HG03196 (cell line): ENCODE data around the gene SNRPE.

ENCODE experiments used
- ATAC-seq: cut with Tn5 transposase; IDR thresholded peaks from one replicate; pipeline ENCODE4 v1.9.1; 2021; ENCODE audit not compliant: unreplicated experiment

SNRPE gene

DNA sequence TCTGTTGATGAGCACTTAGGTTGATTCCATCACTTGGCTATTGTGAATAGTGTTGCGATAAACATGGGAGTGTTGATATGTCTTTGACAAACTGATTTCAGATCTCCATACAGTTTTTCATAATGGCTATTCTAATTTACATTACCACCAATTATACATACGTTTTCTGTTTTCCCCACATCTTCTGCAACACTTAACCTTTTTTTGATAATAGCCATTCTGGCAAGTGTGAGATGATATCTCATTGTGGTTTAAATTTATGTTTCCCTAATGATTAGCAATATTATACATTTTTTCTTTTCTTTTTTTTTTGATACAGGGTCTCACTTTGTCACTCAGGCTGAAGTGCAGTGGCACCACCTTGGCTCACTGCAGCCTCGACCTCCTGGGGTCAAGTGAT lies 17.0 kb downstream of the SNRPE start:
- no peak for ATAC-seq

DNA sequence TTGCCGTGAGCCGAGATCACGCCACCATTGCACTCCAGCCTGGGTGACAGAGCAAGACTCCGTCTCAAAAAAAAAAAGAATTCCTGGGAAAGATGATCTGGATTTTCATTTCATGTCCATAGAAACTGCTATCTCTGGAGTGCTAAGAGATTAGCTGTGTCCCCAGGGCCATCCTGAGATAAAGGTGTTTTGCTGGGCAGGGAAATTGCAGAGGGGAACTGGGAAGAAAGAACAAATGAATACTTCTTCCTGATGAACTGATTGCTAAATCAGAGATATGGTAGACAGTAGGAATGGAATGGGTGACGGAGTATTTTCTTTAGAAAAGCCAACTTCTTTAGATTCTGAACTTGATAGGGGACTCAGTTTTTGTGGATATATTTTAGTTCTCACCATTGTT lies 19.2 kb downstream of the SNRPE start:
- ATAC-seq = no peak

DNA sequence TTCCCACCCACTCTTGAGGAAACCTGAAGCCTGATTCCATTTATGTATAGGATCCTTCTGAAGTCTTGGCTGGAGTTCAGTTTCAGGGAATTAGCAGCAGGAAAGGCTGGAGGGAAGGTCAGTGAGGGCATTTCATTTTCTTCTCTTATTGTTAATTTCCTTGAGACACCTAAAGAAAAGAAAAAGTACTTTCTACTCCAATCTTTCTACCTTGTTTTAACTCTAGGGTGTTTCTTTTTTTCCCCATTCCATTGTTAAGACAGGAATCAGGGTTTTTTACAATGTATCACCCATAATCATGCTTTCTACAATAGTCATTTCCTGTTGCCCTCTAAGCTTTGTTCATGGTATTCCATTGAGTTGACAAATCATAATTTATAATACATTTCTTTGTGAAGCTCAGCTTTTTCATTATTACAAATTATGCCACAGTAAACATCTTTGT lies 27.4 kb downstream of the SNRPE start:
- ATAC-seq = no peak

DNA sequence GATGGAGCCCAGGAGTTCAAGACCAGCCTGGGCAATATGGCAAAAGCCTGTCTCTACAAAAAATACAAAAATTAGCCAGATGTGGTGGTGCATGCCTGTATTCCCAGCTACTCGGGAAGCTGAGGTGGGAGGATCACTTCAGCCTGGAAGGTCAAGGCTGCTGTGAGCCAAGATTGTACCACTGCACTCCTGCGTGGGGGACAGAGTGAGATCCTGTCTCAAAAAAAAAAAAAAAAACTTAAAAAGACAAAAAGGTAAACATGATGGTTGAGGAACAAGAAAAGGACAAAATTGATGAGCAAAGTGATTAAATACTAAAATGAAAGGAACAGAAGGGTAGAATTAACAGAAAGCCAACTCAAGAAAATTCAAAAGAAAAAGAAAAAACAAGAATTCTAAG lies 30.6 kb downstream of the SNRPE start:
- no peak for ATAC-seq

DNA sequence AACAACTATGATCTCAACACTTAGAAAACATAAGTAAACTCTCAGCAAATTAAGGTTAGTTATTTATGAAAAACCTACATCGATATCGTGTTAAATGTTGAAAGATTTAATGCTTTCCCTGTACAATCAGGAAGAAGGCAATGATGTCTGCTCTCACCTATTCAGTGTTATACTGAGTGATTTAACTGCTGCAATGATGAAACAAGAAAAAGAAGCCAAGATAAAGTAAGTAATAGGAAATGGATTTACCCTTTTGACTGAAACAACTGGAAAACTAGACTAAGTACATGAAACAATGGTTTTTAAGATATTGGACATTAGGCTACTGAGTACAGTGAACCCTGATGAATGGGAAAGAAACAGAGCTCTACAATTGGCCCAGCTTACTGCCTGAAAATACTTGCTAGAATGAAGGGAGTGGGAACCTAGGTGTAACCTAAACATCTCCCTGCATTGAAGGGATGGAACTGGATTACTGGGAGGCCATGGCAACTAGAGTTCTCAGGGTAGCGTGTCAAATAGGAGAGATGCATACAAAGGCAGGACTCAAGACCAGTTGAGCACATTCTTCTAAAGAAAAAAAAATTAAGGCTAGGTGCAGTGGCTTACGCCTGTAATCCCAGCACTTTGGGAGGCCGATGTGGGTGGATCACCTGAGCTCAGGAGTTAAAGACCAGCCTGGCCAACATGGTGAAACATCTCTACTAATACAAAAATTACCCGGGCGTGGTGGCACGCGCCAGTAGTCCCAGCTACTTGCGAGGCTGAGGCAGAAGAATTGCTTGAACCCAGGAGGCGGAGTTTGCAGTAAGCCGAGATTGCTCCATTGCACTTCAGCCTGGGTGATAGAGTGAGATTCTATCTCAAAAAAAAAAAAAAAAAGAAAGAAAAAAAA lies 37.3 kb downstream of the SNRPE start:
- ATAC-seq = no peak

DNA sequence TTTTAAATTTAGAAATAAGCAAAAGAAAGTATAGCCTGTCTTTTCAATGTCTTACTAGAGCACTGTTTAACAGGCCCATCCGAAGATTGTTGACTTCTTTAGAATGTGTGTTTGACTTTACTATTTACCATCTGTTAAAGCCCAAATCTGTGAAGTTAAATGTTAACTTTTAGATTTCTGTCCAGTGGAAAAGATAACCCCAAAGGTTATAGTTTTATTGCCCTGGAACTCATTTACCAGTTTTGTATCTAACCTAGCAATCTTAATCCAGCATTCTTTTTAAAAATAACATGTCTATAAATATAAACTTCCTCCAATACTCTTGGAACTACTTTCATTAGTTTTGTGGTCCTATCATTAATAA lies 37.9 kb downstream of the SNRPE start:
- ATAC-seq = no peak

DNA sequence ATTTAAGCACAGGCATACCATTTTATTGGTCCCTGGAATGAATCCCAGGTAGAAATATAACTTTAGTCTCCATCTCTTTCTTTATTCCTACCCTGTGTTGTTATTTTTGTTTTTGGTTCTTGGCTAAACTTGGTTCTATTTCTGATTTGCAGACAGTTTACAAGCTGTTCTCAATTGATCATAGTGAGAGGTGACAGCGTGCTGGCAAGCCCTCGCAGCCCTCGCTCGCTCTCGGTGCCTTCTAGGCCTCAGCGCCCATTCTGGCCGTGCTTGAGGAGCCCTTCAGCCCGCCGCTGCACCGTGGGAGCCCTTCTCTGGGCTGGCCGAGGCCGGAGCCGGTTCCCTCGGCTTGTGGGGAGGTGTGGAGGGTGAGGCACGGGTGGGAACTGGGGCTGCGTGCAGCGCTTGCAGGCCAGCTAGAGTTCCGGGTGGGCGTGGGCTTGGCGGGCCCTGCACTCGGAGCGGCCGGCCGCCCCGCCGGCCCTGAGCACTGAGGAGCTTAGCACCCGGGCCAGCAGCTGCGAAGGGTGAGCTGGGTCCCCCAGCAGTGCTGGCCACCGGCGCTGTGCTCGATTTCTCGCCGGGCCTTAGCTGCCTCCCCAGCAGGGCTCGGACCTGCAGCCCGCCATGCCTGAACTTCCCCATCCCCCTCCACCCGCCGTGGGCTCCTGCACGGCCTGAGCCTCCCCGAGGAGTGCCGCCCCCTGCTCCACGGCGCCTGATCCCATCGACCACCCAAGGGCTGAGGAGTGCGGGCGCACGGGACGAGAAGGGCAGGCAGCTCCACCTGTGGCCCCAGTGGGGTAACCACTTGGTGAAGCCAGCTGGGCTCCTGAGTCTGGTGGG lies 38.7 kb downstream of the SNRPE start:
- no peak for ATAC-seq

DNA sequence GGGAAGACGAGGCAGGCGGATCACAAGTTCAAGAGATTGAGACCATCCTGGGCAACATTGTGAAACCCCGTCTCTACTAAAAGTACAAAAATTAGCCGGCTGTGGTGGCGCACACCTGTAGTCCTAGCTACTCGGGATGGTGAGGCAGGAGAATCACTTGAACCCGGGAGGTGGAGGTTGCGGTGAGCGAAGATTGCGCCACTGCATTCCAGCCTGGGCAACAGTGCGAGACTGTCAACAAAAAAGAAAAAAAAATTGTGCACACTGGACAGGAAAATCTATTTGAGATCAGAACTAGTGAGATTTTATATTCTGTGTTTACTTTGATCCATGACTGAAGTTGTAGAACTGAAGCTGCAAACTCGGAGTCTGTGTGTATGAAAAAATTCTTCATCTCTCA lies 40.2 kb downstream of the SNRPE start:
- no peak for ATAC-seq

DNA sequence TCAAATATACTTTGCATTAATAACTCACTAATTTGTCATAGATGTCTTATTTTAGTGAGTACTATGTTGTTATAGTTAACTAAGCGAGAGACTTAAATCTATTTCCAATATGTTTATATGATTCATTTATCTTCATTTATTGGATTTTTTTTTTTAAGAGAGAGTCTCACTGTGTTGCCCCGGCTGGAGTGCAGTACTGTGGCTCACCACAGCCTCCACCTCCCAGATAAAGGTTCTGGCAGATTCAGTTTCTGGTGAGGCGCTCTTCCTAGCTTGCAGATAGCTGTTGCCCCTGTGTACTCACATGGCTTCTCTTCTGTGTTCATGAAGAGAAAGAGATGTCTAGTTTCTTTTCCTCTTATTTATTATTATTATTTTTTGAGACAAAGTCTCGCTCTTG lies 43.9 kb downstream of the SNRPE start:
- ATAC-seq = no peak

DNA sequence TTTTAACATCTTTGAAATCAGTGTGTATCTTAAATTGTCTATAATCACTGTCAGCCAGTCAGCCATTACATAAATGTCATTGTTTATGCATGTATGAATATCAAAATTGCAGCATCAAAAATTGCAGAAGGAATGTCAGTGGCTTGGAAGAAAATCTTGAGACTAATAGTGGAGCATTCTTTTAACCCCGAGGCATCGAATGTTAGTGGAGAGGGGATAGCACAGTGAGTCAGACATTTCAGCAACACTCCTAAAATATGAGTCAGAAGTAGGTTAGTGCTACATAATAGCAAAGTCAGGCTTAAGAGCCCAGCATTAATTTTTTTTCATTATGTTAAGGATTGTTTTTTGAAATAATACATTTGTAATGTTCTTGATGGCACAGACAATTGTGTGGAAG lies 45.5 kb downstream of the SNRPE start:
- ATAC-seq = no peak

DNA sequence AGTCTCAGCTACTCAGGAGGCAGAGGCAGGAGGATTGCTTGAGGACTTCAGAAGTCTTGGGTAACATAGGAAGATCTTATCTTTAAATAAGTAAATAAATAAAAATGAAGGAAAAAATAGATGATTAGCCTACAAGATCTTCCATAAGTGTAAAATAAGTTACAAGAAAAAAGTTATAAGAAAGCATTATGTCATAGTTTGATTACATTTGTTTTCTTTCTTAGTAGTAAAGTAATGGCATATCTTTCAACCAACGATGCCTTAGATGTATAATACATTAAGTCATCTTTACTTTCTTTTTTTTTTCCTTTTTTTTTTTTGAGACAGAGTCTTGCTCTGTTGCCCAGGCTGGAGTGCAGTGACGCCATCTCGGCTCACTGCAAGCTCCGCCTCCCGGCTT lies 46.5 kb downstream of the SNRPE start:
- no peak for ATAC-seq

DNA sequence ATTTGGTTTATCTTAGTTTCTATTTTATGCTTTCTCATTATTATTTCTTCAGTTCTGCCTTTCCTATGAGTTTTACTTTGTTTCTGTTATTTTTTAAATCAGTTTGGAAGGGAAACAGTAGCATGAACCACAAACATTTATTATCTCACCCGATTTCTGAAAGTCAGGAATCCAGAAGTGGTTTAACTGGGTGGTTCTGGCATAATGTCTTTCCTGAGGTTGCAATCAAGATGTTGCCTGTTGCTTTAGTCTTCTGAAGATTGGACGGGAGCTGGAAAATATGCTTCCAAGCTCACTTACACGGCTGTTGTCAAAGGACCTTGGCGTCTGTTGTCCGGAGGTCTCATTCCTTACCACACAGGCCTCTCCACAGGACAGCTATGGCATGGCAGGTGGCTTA lies 50.4 kb downstream of the SNRPE start:
- no peak for ATAC-seq

DNA sequence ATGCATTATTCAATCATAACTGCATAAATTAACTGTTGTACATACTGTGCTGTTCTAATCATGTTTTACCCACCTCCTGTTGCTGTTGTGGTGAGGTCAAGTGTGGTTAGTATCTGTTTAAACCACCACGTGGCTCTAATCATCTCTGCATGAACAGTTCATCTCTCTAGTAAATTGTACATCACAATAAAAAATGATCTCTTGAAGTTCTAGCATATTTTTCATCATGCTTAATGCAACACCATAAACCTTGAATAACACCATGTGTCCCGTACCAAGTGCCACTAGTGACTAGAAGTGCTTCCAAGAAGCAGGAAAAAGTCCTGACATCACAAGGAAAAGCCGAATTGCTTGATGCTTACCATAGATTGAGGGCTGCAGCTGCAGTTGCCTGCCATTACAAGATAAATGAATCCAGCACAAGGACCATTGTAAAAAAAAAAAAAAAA lies 51.7 kb downstream of the SNRPE start:
- no peak for ATAC-seq

DNA sequence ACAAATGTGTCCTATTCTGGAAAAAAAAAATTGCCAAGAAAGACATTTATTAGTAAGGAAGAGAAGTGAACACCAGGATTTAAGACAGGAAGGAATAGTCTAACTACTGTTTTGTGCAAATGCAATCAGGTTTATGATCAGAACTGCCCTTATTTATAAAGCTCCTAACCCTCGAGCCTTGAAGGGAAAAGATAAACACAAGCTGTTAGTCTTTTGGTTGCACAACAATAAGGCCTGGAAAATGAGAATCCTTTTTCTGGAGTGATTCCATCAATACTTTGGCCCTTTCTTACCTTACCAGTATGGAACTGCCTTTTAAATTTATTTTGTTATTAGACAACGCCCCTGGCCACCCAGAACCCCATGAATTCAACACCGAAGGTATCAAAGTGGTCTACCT lies 52.9 kb downstream of the SNRPE start:
- ATAC-seq = no peak

DNA sequence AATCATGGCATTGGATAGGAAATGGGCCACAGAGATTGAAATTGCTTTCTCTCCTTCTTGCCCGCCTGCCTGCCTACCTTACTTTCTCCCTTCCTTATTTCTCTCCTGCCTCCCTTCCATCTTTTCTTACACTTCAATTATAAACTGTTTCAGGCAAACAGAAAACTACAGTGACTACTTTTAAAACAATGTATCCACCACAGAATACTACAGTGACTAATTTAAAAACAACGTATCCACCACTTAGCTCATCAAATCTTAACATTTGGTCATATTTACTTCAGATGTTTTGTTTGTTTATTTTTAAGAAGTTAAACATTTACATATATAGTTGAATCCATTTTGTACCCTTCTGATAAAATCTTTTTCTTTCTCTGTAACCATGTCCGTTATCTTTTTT lies 54.4 kb downstream of the SNRPE start:
- no peak for ATAC-seq

DNA sequence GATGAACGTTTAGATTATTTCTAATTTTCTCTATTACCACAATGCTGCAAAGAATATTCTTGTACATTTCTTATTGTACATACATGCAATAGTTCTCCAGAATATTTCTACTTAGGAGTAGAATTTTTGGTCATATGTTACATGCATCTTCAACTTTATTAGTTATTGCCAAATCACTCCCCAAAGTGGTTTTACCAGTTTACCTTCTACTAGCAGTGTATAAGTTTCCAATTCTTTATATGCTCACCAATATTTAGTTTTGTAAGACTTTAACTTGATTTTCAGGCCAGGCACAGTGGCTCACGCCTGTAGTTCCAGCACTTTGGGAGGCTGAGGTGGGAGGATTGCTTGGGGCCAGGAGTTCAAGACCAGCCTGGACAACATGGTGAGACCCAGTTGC lies 55.4 kb downstream of the SNRPE start:
- no peak for ATAC-seq
